Thyroid gland (tissue), 4 donors: Measurements from ENCODE around the gene XYLB. TPM values are rescaled to one million over a fixed set of nuclear protein-coding genes. Genes with fewer than 3 reads are reported as not detected.

ENCODE experiments used
- DNase-seq, 2 donors: peaks; one replicate each; pipeline ENCODE4 v3.0.0-alpha.2; 2019
- H3K27ac ChIP-seq, 3 donors: fragments of 200-600 bp; sonication (generic); 1 replicate in 2 of 3; 2 replicates in 1 of 3; pipeline ENCODE4 v1.5.1; 2016 to 2019; ENCODE audit warnings: mild to moderate bottlenecking in 1 of 3, moderate library complexity in 1 of 3
- H3K27me3 ChIP-seq: fragments of 200-600 bp; sonication (generic); one replicate; pipeline ENCODE4 v1.5.1; 2019
- H3K36me3 ChIP-seq, 2 donors: fragments of 200-600 bp; sonication (generic); one replicate each; pipeline ENCODE4 v1.5.1; 2016 to 2019
- H3K4me1 ChIP-seq, 2 donors: fragments of 200-600 bp; sonication (generic); one replicate each; pipeline ENCODE4 v1.5.1; 2017 to 2019
- H3K4me3 ChIP-seq, 3 donors: fragments of 200-600 bp; sonication (generic); replicated peaks in 1 of 3; 1 replicate in 2 of 3; 2 replicates in 1 of 3; pipeline ENCODE4 v1.5.1; 2016; ENCODE audit warnings: mild to moderate bottlenecking in 1 of 3
- H3K9me3 ChIP-seq: fragments of 200-600 bp; sonication (generic); one replicate; pipeline ENCODE4 v1.5.1; 2017
- CTCF ChIP-seq, 6 experiments: fragments of 200-600 bp in 3 of 6; fragments of 450-650 bp in 3 of 6; sonication (generic) in 3 of 6; IDR thresholded peaks; one replicate each; pipeline ENCODE4 v1.5.1; 2016 to 2019; ENCODE audit warnings: antibody characterized with exemption in 6 of 6, mild to moderate bottlenecking in 2 of 6, inconsistent platforms in 1 of 6, moderate library complexity in 1 of 6
- POLR2A ChIP-seq, 2 donors: fragments of 450-650 bp; IDR thresholded peaks; one replicate each; pipeline ENCODE4 v1.6.1; 2017; ENCODE audit warnings: antibody characterized with exemption in 2 of 2, mild to moderate bottlenecking in 2 of 2, moderate library complexity in 1 of 2
- WGBS, 2 donors: methylation state at CpG; one replicate each; pipeline ENCODE4 v1.1.5; 2017; 5-methylcytosine and 5-hydroxymethylcytosine counted together
- intact Hi-C: fragments of 100-400 bp; cut with DNase I; formaldehyde crosslinking; loops from one replicate; pipeline ENCODE4 v1.15.1; 2023
- total RNA-seq, 4 donors: library from RNA; depleted of rRNA; stranded (reverse); fragments of >200 nt; gene quantifications; one replicate each; pipeline ENCODE4 v1.2.3, GENCODE V29; 2016

Gene XYLB
- total RNA-seq, 4 donors from 2014 or later, result 0.78 to 1.7 (median 1.1) TPM

GRCh38 chr3:38307599-38307998 lies 39.0 kb upstream of the XYLB start:
- intact Hi-C loops, result no loop called here
- TF ChIP-seq POLR2A (IDR thresholded peaks at IDR 0.05) (no peak), CTCF (IDR thresholded peaks at IDR 0.05) (no peak)
- no peak for DNase-seq

GRCh38 chr3:38308456-38308855 lies 38.1 kb upstream of the XYLB start:
- H3K4me1 ChIP-seq, result no peaks in the 10 kb centered on the region
- intact Hi-C loops, result no loop called here
- H3K4me3 ChIP-seq, result no peak overlapping the region
- H3K9me3 ChIP-seq, result no peaks in the 10 kb centered on the region
- 85 to 95% methylated on average over 8 to 9 of the region's 9 CpGs for WGBS, 2 donors
- no peak for DNase-seq
- H3K36me3 ChIP-seq, result no peaks in the 10 kb centered on the region
- TF ChIP-seq POLR2A (IDR thresholded peaks at IDR 0.05) (no peak), CTCF (IDR thresholded peaks at IDR 0.05) (no peak)
- H3K27me3 ChIP-seq, result no peaks in the 10 kb centered on the region
- H3K27ac ChIP-seq, result no peak overlapping the region

More at GRCh38 chr3:38307599-38307998, 39.0 kb upstream of the XYLB start:
- Histone ChIP-seq H3K9me3 (no peaks in the 10 kb centered on the region), H3K36me3 (no peaks in the 10 kb centered on the region), H3K4me3 (no peak overlapping the region), H3K4me1 (no peaks in the 10 kb centered on the region), H3K27ac (no peak overlapping the region), H3K27me3 (no peaks in the 10 kb centered on the region)
- WGBS, 2 donors, result 95 to 97% methylated on average over 12 of the region's 12 CpGs

GRCh38 chr3:38311476-38311875 lies 35.1 kb upstream of the XYLB start:
- no peaks in the 10 kb centered on the region for H3K4me1 ChIP-seq
- H3K27ac ChIP-seq, result no peak overlapping the region
- no peaks in the 10 kb centered on the region for H3K9me3 ChIP-seq
- TF ChIP-seq POLR2A (IDR thresholded peaks at IDR 0.05), result no peak
- TF ChIP-seq CTCF (IDR thresholded peaks at IDR 0.05), result no peak
- intact Hi-C loops, result no loop called here
- H3K27me3 ChIP-seq, result no peaks in the 10 kb centered on the region
- no peak for DNase-seq
- no peaks in the 10 kb centered on the region for H3K36me3 ChIP-seq
- WGBS, 2 donors, result 88 to 95% methylated on average over 1 of the region's 1 CpG
- no peak overlapping the region for H3K4me3 ChIP-seq

GRCh38 chr3:38311941-38312340 lies 34.6 kb upstream of the XYLB start:
- Histone ChIP-seq H3K27me3 (no peaks in the 10 kb centered on the region), H3K27ac (no peak overlapping the region), H3K4me1 (no peaks in the 10 kb centered on the region), H3K36me3 (no peaks in the 10 kb centered on the region), H3K9me3 (no peaks in the 10 kb centered on the region), H3K4me3 (no peak overlapping the region)
- TF ChIP-seq POLR2A (IDR thresholded peaks at IDR 0.05) (no peak), CTCF (IDR thresholded peaks at IDR 0.05) (no peak)
- DNase-seq, result peak in 1 of 2 donors; percentile 4
- intact Hi-C loops, result no loop called here
- WGBS, 2 donors, result 45 to 73% methylated on average over 2 of the region's 2 CpGs

GRCh38 chr3:38312356-38312755 lies 34.2 kb upstream of the XYLB start:
- Histone ChIP-seq H3K27me3 (no peaks in the 10 kb centered on the region), H3K27ac (no peak overlapping the region), H3K4me1 (no peaks in the 10 kb centered on the region), H3K9me3 (no peaks in the 10 kb centered on the region), H3K36me3 (no peaks in the 10 kb centered on the region), H3K4me3 (no peak overlapping the region)
- DNase-seq, result no peak
- intact Hi-C loops, result no loop called here
- WGBS, 2 donors, result 87 to 92% methylated on average over 3 of the region's 3 CpGs
- no peak for TF ChIP-seq CTCF (IDR thresholded peaks at IDR 0.05)
- TF ChIP-seq POLR2A (IDR thresholded peaks at IDR 0.05), result no peak
